GM12878 (cell line): ENCODE data around the gene LRP4. TPM values are rescaled to one million over a fixed set of nuclear protein-coding genes. Genes with fewer than 3 reads are reported as not detected.

Experiments used
- ATAC-seq: fragments of 200-7000 bp; cut with Tn5 transposase; 3 replicates; pipeline ENCODE4 v1.9.1; 2020; ENCODE audit warnings: mild to moderate bottlenecking, moderate library complexity
- BruUV-seq: library from RNA; stranded (reverse); fragments of 400-500 nt; replicated peaks from 2 replicates; lab custom pipeline; 2021; lab: Mats Ljungman, UMichigan
- CTCF ChIA-PET: fragments of 300-600 bp; sonication (Branson Sonifier 250); formaldehyde crosslinking; extraction: SDS; loops from one replicate; lab custom pipeline; 2021; ENCODE audit warnings: inconsistent platforms; lab: Yijun Ruan, JAX
- POLR2A ChIA-PET: fragments of 350-600 bp; formaldehyde crosslinking; extraction: SDS; loops from one replicate; lab custom pipeline; 2021; ENCODE audit warnings: inconsistent platforms; lab: Charles Lee
- RAD21 ChIA-PET: fragments of 300-600 bp; sonication (Branson Sonifier 250); formaldehyde crosslinking; loops from one replicate; lab custom pipeline; 2023; ENCODE audit warnings: antibody characterized with exemption; ENCODE audit not compliant: unreplicated experiment; lab: Charles Lee
- SMC1A ChIA-PET: fragments of 300-600 bp; sonication (Branson Sonifier 250); formaldehyde crosslinking; loops from one replicate; lab custom pipeline; 2023; ENCODE audit not compliant: unreplicated experiment, uncharacterized antibody; lab: Charles Lee
- DNase-seq: peaks from one replicate; pipeline ENCODE4 v3.0.0-alpha.2; 2011; ENCODE audit warnings: low read depth, low spot score
- FAIRE-seq: peaks from 3 replicates; lab custom pipeline; 2011; peaks lifted over from hg19 to GRCh38; lab: Jason Lieb, UNC
- H2AFZ ChIP-seq: 2 replicates; pipeline ENCODE4 v1.6.0; 2011; ENCODE audit warnings: low read depth, low read length, control low read depth; ENCODE audit not compliant: control insufficient read depth
- H3K27ac ChIP-seq: 2 replicates; pipeline ENCODE4 v1.5.1; 2011; ENCODE audit warnings: control low read depth; ENCODE audit not compliant: control insufficient read depth, insufficient read depth
- H3K27me3 ChIP-seq, 2 experiments: replicated peaks in 1 of 2; 2 replicates each; pipeline versions ENCODE4 v1.6.0 to v1.6.1; 2011; ENCODE audit warnings: low read length in 1 of 2; ENCODE audit not compliant: control insufficient read depth in 2 of 2, insufficient read depth in 2 of 2
- H3K36me3 ChIP-seq, 2 experiments: 2 replicates each; pipeline ENCODE4 v1.5.1; 2011; ENCODE audit warnings: low read length in 1 of 2; ENCODE audit not compliant: control insufficient read depth in 2 of 2, insufficient read depth in 2 of 2
- H3K4me1 ChIP-seq: 2 replicates; pipeline ENCODE4 v1.6.1; 2011; ENCODE audit warnings: mild to moderate bottlenecking, low read length, moderate library complexity, mixed read lengths; ENCODE audit not compliant: control insufficient read depth, insufficient read depth
- H3K4me2 ChIP-seq: 2 replicates; pipeline ENCODE4 v1.6.0; 2011; ENCODE audit warnings: control low read depth; ENCODE audit not compliant: control insufficient read depth, insufficient read depth
- H3K4me3 ChIP-seq: fragments of 200-600 bp; sonication (generic); 2 replicates; pipeline ENCODE4 v1.5.1; 2016
- H3K79me2 ChIP-seq: 2 replicates; pipeline ENCODE4 v1.6.0; 2011; ENCODE audit warnings: low read length; ENCODE audit not compliant: control insufficient read depth, insufficient read depth
- H3K9ac ChIP-seq: 2 replicates; pipeline ENCODE4 v1.8.0; 2011; ENCODE audit warnings: low read length, control low read depth, mixed read lengths; ENCODE audit not compliant: control insufficient read depth, insufficient read depth
- H3K9me3 ChIP-seq: replicated peaks from 3 replicates; pipeline ENCODE4 v1.5.1; 2011; ENCODE audit warnings: mild to moderate bottlenecking, low read length; ENCODE audit not compliant: control insufficient read depth, insufficient read depth
- H4K20me1 ChIP-seq: 2 replicates; pipeline ENCODE4 v1.6.0; 2011; ENCODE audit not compliant: control insufficient read depth, insufficient read depth
- ATF2 ChIP-seq: IDR thresholded peaks from 2 replicates; pipeline ENCODE4 v1.6.1; 2012; ENCODE audit warnings: low read length, inconsistent platforms
- BCL11A ChIP-seq: IDR thresholded peaks from 2 replicates; pipeline ENCODE4 v1.6.1; 2011; ENCODE audit warnings: low read depth, low read length
- BCL3 ChIP-seq: IDR thresholded peaks from 2 replicates; pipeline ENCODE4 v1.6.1; 2011; ENCODE audit warnings: borderline replicate concordance, low read depth, mild to moderate bottlenecking, moderate library complexity, low read length; ENCODE audit not compliant: insufficient read depth, poor library complexity, severe bottlenecking
- BMI1 ChIP-seq: fragments of 450-650 bp; IDR thresholded peaks from 2 replicates; pipeline ENCODE4 v1.6.1; 2016; ENCODE audit warnings: mild to moderate bottlenecking, moderate library complexity, borderline replicate concordance
- EZH2 ChIP-seq: IDR thresholded peaks from 2 replicates; pipeline ENCODE4 v1.6.1; 2012; ENCODE audit warnings: low read depth, mild to moderate bottlenecking, control low read depth, inconsistent platforms, low read length, borderline replicate concordance; ENCODE audit not compliant: control insufficient read depth
- IKZF1 ChIP-seq: fragments of 450-650 bp; conservative IDR thresholded peaks from 2 replicates; pipeline ENCODE4 v1.6.1; 2017; ENCODE audit warnings: antibody characterized with exemption, mild to moderate bottlenecking
- SKIL ChIP-seq: fragments of 450-650 bp; IDR thresholded peaks from 2 replicates; pipeline ENCODE4 v1.6.1; 2017; ENCODE audit warnings: mild to moderate bottlenecking, low read depth, inconsistent platforms; ENCODE audit not compliant: poor library complexity, severe bottlenecking
- STAT3 ChIP-seq: IDR thresholded peaks from 2 replicates; pipeline ENCODE4 v1.6.1; 2011; ENCODE audit warnings: low read depth, low read length, improper control_type of control experiment
- TCF3 ChIP-seq: IDR thresholded peaks from 2 replicates; pipeline ENCODE4 v1.6.1; 2012; ENCODE audit warnings: low read depth, mild to moderate bottlenecking, low read length, borderline replicate concordance; ENCODE audit not compliant: insufficient read depth
- YBX1 ChIP-seq: fragments of 450-650 bp; IDR thresholded peaks from 2 replicates; pipeline ENCODE4 v1.6.1; 2016; ENCODE audit warnings: antibody characterized with exemption
- ZNF274 ChIP-seq: IDR thresholded peaks from one replicate; pipeline ENCODE4 v1.8.0; 2011; ENCODE audit not compliant: insufficient read length, insufficient read depth
- ZZZ3 ChIP-seq: IDR thresholded peaks from 2 replicates; pipeline ENCODE4 v1.6.1; 2011; ENCODE audit warnings: low read depth; ENCODE audit not compliant: control insufficient read depth, insufficient read length
- WGBS: methylation state at CpG from one replicate; pipeline ENCODE4 v1.1.6; 2016; ENCODE audit warnings: low lambda C conversion rate; ENCODE audit not compliant: insufficient replicate concordance, insufficient coverage; ENCODE audit errors: missing lambda C conversion rate; 5-methylcytosine and 5-hydroxymethylcytosine counted together
- in situ Hi-C: fragments of 300-500 bp; cut with MboI; formaldehyde crosslinking; loops from 9 replicates; pipeline ENCODE4 v1.14.3; 2018; ENCODE audit warnings: mixed read lengths
- intact Hi-C: fragments of 100-400 bp; cut with micrococcal nuclease; formaldehyde crosslinking; loops from one replicate; pipeline ENCODE4 v1.14.2; 2022; ENCODE audit not compliant: unreplicated experiment
- polyA plus RNA-seq, 11 experiments: library from polyadenylated mRNA; depleted of rRNA in 4 of 11; unstranded in 6 of 11; stranded (reverse) in 5 of 11; fragments of >200 nt; fragmentation: Nextera tagmentation in 4 of 11; fragmentation: Illumina TruSeq in 1 of 11; extraction: Ambion mirVana in 4 of 11; extraction: Trizol in 1 of 11; gene quantifications; 1 replicate in 1 of 11; 2 replicates in 10 of 11; pipeline versions ENCODE4 v1.2.1 to v1.2.3, GENCODE V29; 2011 to 2016; ENCODE audit warnings: inconsistent platforms in 2 of 11, missing spikeins in 2 of 11, low read depth in 1 of 11
- total RNA-seq, 4 experiments: library from RNA; depleted of rRNA in 3 of 4; stranded (reverse); fragments of >200 nt in 3 of 4; fragmentation: Illumina TruSeq in 1 of 4; extraction: Trizol in 1 of 4; gene quantifications; 2 replicates each; pipeline versions ENCODE4 v1.2.1 to v1.2.3, GENCODE V29; 2013 to 2021

The LRP4 gene
- total and polyA plus RNA-seq, 10 of the 15 experiments (the other 5 are each of a cell fraction or from before 2014, with no cell fraction given) = under 0.01 to 0.06 (median 0.03) TPM; not detected in 6

GRCh38 chr11:46952553-46952952, 34.2 kb upstream of the LRP4 start (continued):
- TF ChIP-seq TCF3 (no peak), ZZZ3 (no peak), ATF2 (no peak), YBX1 (no peak)

GRCh38 chr11:46951864-46952263, 33.5 kb upstream of the LRP4 start:
- Histone ChIP-seq H3K9ac (no peak overlapping the region), H3K9me3 (no peaks in the 10 kb centered on the region), H3K27ac (no peak overlapping the region), H3K4me3 (no peak overlapping the region), H3K79me2 (no peaks in the 10 kb centered on the region), H3K4me1 (no peaks in the 10 kb centered on the region), H2AFZ (no peak overlapping the region), H3K27me3 (no peaks in the 10 kb centered on the region), H3K36me3 (no peaks in the 10 kb centered on the region), H4K20me1 (no peaks in the 10 kb centered on the region), H3K4me2 (no peak overlapping the region)
- RAD21 ChIA-PET = interaction anchor here (1.2 kb wide), 1 partner anchor 16 kb away, joined by 3 read pairs; no protein-coding TSS in a partner anchor
- in situ Hi-C loops (no loop called here), intact Hi-C loops (no loop called here)
- CTCF ChIA-PET = interaction anchor here (0.5 to 1.3 kb wide), 4 partner anchors 9 to 901 kb away, joined by 3 to 4 read pairs (median 4); partner anchors contain the start of gene CSTPP1
- 94% methylated on average over 1 of the region's 1 CpG for WGBS
- TF ChIP-seq BCL11A (no peak), BCL3 (no peak), SKIL (no peak), IKZF1 (no peak), EZH2 (no peak), STAT3 (no peak), ZNF274 (no peak), BMI1 (no peak)
- POLR2A ChIA-PET = interaction anchor here (0.5 kb wide), 1 partner anchor 808 kb away, joined by 5 read pairs; no protein-coding TSS in a partner anchor
- SMC1A ChIA-PET = interaction anchor here (0.9 kb wide), 1 partner anchor 15 kb away, joined by 3 read pairs; the partner anchor contains the start of gene CSTPP1
- DNase-seq (no peak), FAIRE-seq (no peak), ATAC-seq (no peak)
- BruUV-seq = no TSS peak
